ENCODE results near the gene PARVB. TPM values are rescaled to one million over a fixed set of nuclear protein-coding genes. Genes with fewer than 3 reads are reported as not detected.
"Not testable (repeated sequence)": the region's sequence is repeated elsewhere in the genome, so short reads cannot be mapped to it uniquely, and the experiment has no call there.

PARVB gene
- total RNA-seq, 2 experiments from 2014 or later, result 39.4 to 41.0 TPM

GRCh38 chr22:44107340-44107739 is 83.2 kb downstream of the PARVB start:
- Mint-ChIP-seq H3K27ac (no peak overlapping the region), H3K4me1 (ENCODE audit: low read depth) (no peaks in the 10 kb centered on the region), H3K36me3 (ENCODE audit: low read depth) (peaks cover 1% of the 10 kb centered on the region), H3K27me3 (ENCODE audit: low read depth) (no peaks in the 10 kb centered on the region), H3K9me3 (ENCODE audit: insufficient read depth) (no peaks in the 10 kb centered on the region), H3K4me3 (no peak overlapping the region)
- DNase-seq (no peak), ATAC-seq (no peak)
- ChIA-PET CTCF (no interaction called here), POLR2A (no interaction called here)

- Mint-ChIP-seq H3K9me3 (ENCODE audit: insufficient read depth) (no peaks in the 10 kb centered on the region), H3K27me3 (ENCODE audit: low read depth) (no peaks in the 10 kb centered on the region), H3K4me3 (no peak overlapping the region), H3K4me1 (ENCODE audit: low read depth) (no peaks in the 10 kb centered on the region), H3K36me3 (ENCODE audit: low read depth) (peaks cover 1% of the 10 kb centered on the region), H3K27ac (no peak overlapping the region)
- ChIA-PET POLR2A (no interaction called here), CTCF (no interaction called here)
- no peak for DNase-seq
- ATAC-seq, result no peak
These were observed 84.0 kb downstream of the PARVB start for GRCh38 chr22:44108076-44108475.

- CTCF ChIA-PET, result no interaction called here
- ATAC-seq, result no peak
- H3K27ac Mint-ChIP-seq, result no peak overlapping the region
These were observed 84.8 kb downstream of the PARVB start for GRCh38 chr22:44108806-44109385.

GRCh38 chr22:44109416-44109815 is 85.3 kb downstream of the PARVB start:
- Mint-ChIP-seq H3K4me3 (no peak overlapping the region), H3K27me3 (ENCODE audit: low read depth) (no peaks in the 10 kb centered on the region), H3K9me3 (ENCODE audit: insufficient read depth) (no peaks in the 10 kb centered on the region), H3K4me1 (ENCODE audit: low read depth) (no peaks in the 10 kb centered on the region), H3K27ac (no peak overlapping the region), H3K36me3 (ENCODE audit: low read depth) (peaks cover 1% of the 10 kb centered on the region)
- ATAC-seq (no peak), DNase-seq (no peak)
- ChIA-PET CTCF (no interaction called here), POLR2A (no interaction called here)

More at GRCh38 chr22:44108806-44109385, 84.8 kb downstream of the PARVB start:
- Mint-ChIP-seq H3K9me3 (ENCODE audit: insufficient read depth) (no peaks in the 10 kb centered on the region), H3K27me3 (ENCODE audit: low read depth) (no peaks in the 10 kb centered on the region), H3K4me3 (no peak overlapping the region), H3K4me1 (ENCODE audit: low read depth) (no peaks in the 10 kb centered on the region), H3K36me3 (ENCODE audit: low read depth) (peaks cover 1% of the 10 kb centered on the region)
- POLR2A ChIA-PET, result no interaction called here
- no peak for DNase-seq

- H3K27ac Mint-ChIP-seq; ATAC-seq; DNase-seq; H3K4me1 Mint-ChIP-seq (ENCODE audit: low read depth); POLR2A ChIA-PET; H3K36me3 Mint-ChIP-seq (ENCODE audit: low read depth); H3K4me3 Mint-ChIP-seq; CTCF ChIA-PET; H3K9me3 Mint-ChIP-seq (ENCODE audit: insufficient read depth); H3K27me3 Mint-ChIP-seq (ENCODE audit: low read depth): not testable (repeated sequence)
These were observed 86.6 kb downstream of the PARVB start for GRCh38 chr22:44110656-44111055.

GRCh38 chr22:44111562-44112155 is 87.6 kb downstream of the PARVB start:
- H3K4me1 Mint-ChIP-seq (ENCODE audit: low read depth), result peaks cover under 1% of the 10 kb centered on the region
- no peaks in the 10 kb centered on the region for H3K9me3 Mint-ChIP-seq (ENCODE audit: insufficient read depth)
- no peaks in the 10 kb centered on the region for H3K36me3 Mint-ChIP-seq (ENCODE audit: low read depth)
- POLR2A ChIA-PET, result interaction anchor here (1.1 kb wide), 1 partner anchor 69 kb away, joined by 3 read pairs; the partner anchor contains the start of gene PARVG
- H3K27me3 Mint-ChIP-seq (ENCODE audit: low read depth), result no peaks in the 10 kb centered on the region
- H3K4me3 Mint-ChIP-seq, result no peak overlapping the region
- CTCF ChIA-PET, result no interaction called here
- DNase-seq (no peak), ATAC-seq (no peak)
- no peak overlapping the region for H3K27ac Mint-ChIP-seq

- ChIA-PET CTCF (no interaction called here), POLR2A (interaction anchor here (1.1 kb wide), 1 partner anchor 69 kb away, joined by 3 read pairs; the partner anchor contains the start of gene PARVG)
- Mint-ChIP-seq H3K4me1 (ENCODE audit: low read depth) (peaks cover 2% of the 10 kb centered on the region), H3K4me3 (no peak overlapping the region), H3K9me3 (ENCODE audit: insufficient read depth) (no peaks in the 10 kb centered on the region), H3K27ac (no peak overlapping the region), H3K27me3 (ENCODE audit: low read depth) (no peaks in the 10 kb centered on the region), H3K36me3 (ENCODE audit: low read depth) (no peaks in the 10 kb centered on the region)
- ATAC-seq (no peak), DNase-seq (no peak)
These were observed 88.1 kb downstream of the PARVB start for GRCh38 chr22:44112191-44112590.

- no peak overlapping the region for H3K27ac Mint-ChIP-seq
- peaks cover 1% of the 10 kb centered on the region for H3K9me3 Mint-ChIP-seq (ENCODE audit: insufficient read depth)
- no peaks in the 10 kb centered on the region for H3K27me3 Mint-ChIP-seq (ENCODE audit: low read depth)
- peaks cover 4% of the 10 kb centered on the region for H3K36me3 Mint-ChIP-seq (ENCODE audit: low read depth)
- POLR2A ChIA-PET, result no interaction called here
- DNase-seq, result no peak
- CTCF ChIA-PET, result no interaction called here
- H3K4me3 Mint-ChIP-seq, result no peak overlapping the region
- no peak for ATAC-seq
- peaks cover 2% of the 10 kb centered on the region for H3K4me1 Mint-ChIP-seq (ENCODE audit: low read depth)
These were observed 92.2 kb downstream of the PARVB start for GRCh38 chr22:44116331-44116730.

- DNase-seq, result no peak
- no peak for ATAC-seq
- ChIA-PET POLR2A (no interaction called here), CTCF (no interaction called here)
- Mint-ChIP-seq H3K4me3 (no peak overlapping the region), H3K36me3 (ENCODE audit: low read depth) (peaks cover 4% of the 10 kb centered on the region), H3K9me3 (ENCODE audit: insufficient read depth) (peaks cover 4% of the 10 kb centered on the region), H3K4me1 (ENCODE audit: low read depth) (peaks cover 2% of the 10 kb centered on the region), H3K27ac (no peak overlapping the region), H3K27me3 (ENCODE audit: low read depth) (no peaks in the 10 kb centered on the region)
These were observed 92.9 kb downstream of the PARVB start for GRCh38 chr22:44116755-44117684.

- DNase-seq (no peak), ATAC-seq (no peak)
- Mint-ChIP-seq H3K27me3 (ENCODE audit: low read depth) (no peaks in the 10 kb centered on the region), H3K4me1 (ENCODE audit: low read depth) (peaks cover 2% of the 10 kb centered on the region), H3K4me3 (no peak overlapping the region), H3K9me3 (ENCODE audit: insufficient read depth) (peaks cover 4% of the 10 kb centered on the region), H3K27ac (no peak overlapping the region), H3K36me3 (ENCODE audit: low read depth) (peaks cover 4% of the 10 kb centered on the region)
- ChIA-PET POLR2A (no interaction called here), CTCF (no interaction called here)
These were observed 93.6 kb downstream of the PARVB start for GRCh38 chr22:44117746-44118145.

- Mint-ChIP-seq H3K36me3 (ENCODE audit: low read depth) (peaks cover 4% of the 10 kb centered on the region), H3K27ac (no peak overlapping the region), H3K4me3 (no peak overlapping the region), H3K4me1 (ENCODE audit: low read depth) (peaks cover 2% of the 10 kb centered on the region), H3K27me3 (ENCODE audit: low read depth) (no peaks in the 10 kb centered on the region), H3K9me3 (ENCODE audit: insufficient read depth) (peaks cover 4% of the 10 kb centered on the region)
- POLR2A ChIA-PET, result no interaction called here
- ATAC-seq, result no peak
- no peak for DNase-seq
- CTCF ChIA-PET, result no interaction called here
These were observed 94.7 kb downstream of the PARVB start for GRCh38 chr22:44118645-44119315.
